Gastrocnemius medialis (tissue), 4 donors: ENCODE data around the gene CAMK4. TPM values are rescaled to one million over a fixed set of nuclear protein-coding genes. Genes with fewer than 3 reads are reported as not detected.

ENCODE experiments used
- ATAC-seq, 2 donors: fragments of 150-250 bp; one replicate each; pipeline ENCODE4 v1.9.1; 2016
- DNase-seq, 2 donors: peaks; one replicate each; pipeline ENCODE4 v3.0.0-alpha.2; 2019
- H3K27ac ChIP-seq, 4 donors: fragments of 200-600 bp; sonication (generic); 1 replicate in 1 of 4; 2 replicates in 3 of 4; pipeline ENCODE4 v1.5.1; 2016 to 2018; ENCODE audit warnings: mild to moderate bottlenecking in 2 of 4, moderate library complexity in 1 of 4
- H3K27me3 ChIP-seq, 3 donors: fragments of 200-600 bp; sonication (generic) in 2 of 3; 1 replicate in 1 of 3; 2 replicates in 2 of 3; pipeline versions ENCODE4 v1.5.1 to v1.6.0; 2016 to 2019; ENCODE audit warnings: mild to moderate bottlenecking in 1 of 3, moderate library complexity in 1 of 3
- H3K36me3 ChIP-seq, 2 donors: fragments of 200-600 bp; sonication (generic) in 1 of 2; one replicate each; pipeline ENCODE4 v1.5.1; 2017 to 2018
- H3K4me1 ChIP-seq, 2 donors: fragments of 200-600 bp; sonication (generic) in 1 of 2; one replicate each; pipeline ENCODE4 v1.5.1; 2016 to 2017; ENCODE audit warnings: mild to moderate bottlenecking in 2 of 2
- H3K4me3 ChIP-seq, 4 donors: fragments of 200-600 bp; sonication (generic) in 3 of 4; 1 replicate in 1 of 4; 2 replicates in 3 of 4; pipeline ENCODE4 v1.5.1; 2016 to 2019; ENCODE audit warnings: mild to moderate bottlenecking in 2 of 4
- H3K9me3 ChIP-seq, 3 donors: fragments of 200-600 bp; sonication (generic) in 2 of 3; 1 replicate in 1 of 3; 2 replicates in 2 of 3; pipeline ENCODE4 v1.5.1; 2016 to 2019
- CTCF ChIP-seq, 5 experiments: fragments of 450-650 bp in 3 of 5; fragments of 200-600 bp in 2 of 5; sonication (generic) in 2 of 5; IDR thresholded peaks in 4 of 5; conservative IDR thresholded peaks in 1 of 5; 1 replicate in 4 of 5; 2 replicates in 1 of 5; pipeline ENCODE4 v1.5.1; 2016 to 2019; ENCODE audit warnings: antibody characterized with exemption in 5 of 5, mild to moderate bottlenecking in 3 of 5, moderate library complexity in 3 of 5
- POLR2A ChIP-seq, 2 donors: fragments of 450-650 bp; IDR thresholded peaks; one replicate each; pipeline ENCODE4 v1.6.1; 2017; ENCODE audit warnings: antibody characterized with exemption in 2 of 2, mild to moderate bottlenecking in 2 of 2, moderate library complexity in 2 of 2
- in situ Hi-C, 4 donors: fragments of 200-750 bp; cut with MboI; loops; one replicate each; pipeline versions ENCODE4 v1.15.0 to v1.8.0; 2017; ENCODE audit warnings: low sequenced_read_pairs in 4 of 4
- intact Hi-C: fragments of 100-400 bp; cut with DNase I; formaldehyde crosslinking; loops from one replicate; pipeline ENCODE4 v1.15.1; 2023; ENCODE audit warnings: low total_unique reads
- total RNA-seq, 4 donors: library from RNA; depleted of rRNA; stranded (reverse); fragments of >200 nt; gene quantifications; one replicate each; pipeline versions ENCODE4 v1.1.0 to v1.2.3, GENCODE V29; 2016

The CAMK4 gene
- total RNA-seq, 4 donors from 2014 or later = 0.27 to 1.0 (median 0.72) TPM

GRCh38 chr5:111251921-111252320 lies 27.7 kb downstream of the CAMK4 start:
- ATAC-seq (no peak), DNase-seq (no peak)
- no peak for TF ChIP-seq POLR2A (IDR thresholded peaks at IDR 0.05)
- no peak for TF ChIP-seq CTCF (IDR thresholded peaks at IDR 0.05 in 4 of 5, conservative IDR thresholded peaks at IDR 0.05 in 1 of 5)
- H3K27ac ChIP-seq = no peak overlapping the region
- H3K9me3 ChIP-seq = no peaks in the 10 kb centered on the region
- no peak overlapping the region for H3K4me3 ChIP-seq
- no peaks in the 10 kb centered on the region for H3K27me3 ChIP-seq
- no peaks in the 10 kb centered on the region for H3K36me3 ChIP-seq
- intact Hi-C loops = no loop called here
- H3K4me1 ChIP-seq = no peaks in the 10 kb centered on the region
- in situ Hi-C loops = no loop called here

- H3K27ac ChIP-seq = no peak overlapping the region
- H3K4me1 ChIP-seq = no peaks in the 10 kb centered on the region
- intact Hi-C loops = no loop called here
- H3K27me3 ChIP-seq = no peaks in the 10 kb centered on the region
- TF ChIP-seq CTCF (IDR thresholded peaks at IDR 0.05 in 4 of 5, conservative IDR thresholded peaks at IDR 0.05 in 1 of 5) (no peak), POLR2A (IDR thresholded peaks at IDR 0.05) (no peak)
- no peaks in the 10 kb centered on the region for H3K36me3 ChIP-seq
- in situ Hi-C loops = no loop called here
- ATAC-seq = no peak
- no peak for DNase-seq
- no peak overlapping the region for H3K4me3 ChIP-seq
- H3K9me3 ChIP-seq = no peaks in the 10 kb centered on the region
Measured at GRCh38 chr5:111252799-111253545, 28.8 kb downstream of the CAMK4 start.

- intact Hi-C loops = no loop called here
Measured at GRCh38 chr5:111254613-111255012, 30.4 kb downstream of the CAMK4 start.

GRCh38 chr5:111255169-111255568 lies 31.0 kb downstream of the CAMK4 start:
- ATAC-seq = no peak
- TF ChIP-seq CTCF (IDR thresholded peaks at IDR 0.05 in 4 of 5, conservative IDR thresholded peaks at IDR 0.05 in 1 of 5) (no peak), POLR2A (IDR thresholded peaks at IDR 0.05) (no peak)
- in situ Hi-C loops = no loop called here

More at GRCh38 chr5:111254613-111255012, 30.4 kb downstream of the CAMK4 start:
- Histone ChIP-seq H3K27me3 (no peaks in the 10 kb centered on the region), H3K9me3 (no peaks in the 10 kb centered on the region), H3K4me1 (no peaks in the 10 kb centered on the region), H3K27ac (no peak overlapping the region), H3K36me3 (no peaks in the 10 kb centered on the region), H3K4me3 (no peak overlapping the region)
- TF ChIP-seq POLR2A (IDR thresholded peaks at IDR 0.05) = no peak
- TF ChIP-seq CTCF (IDR thresholded peaks at IDR 0.05 in 4 of 5, conservative IDR thresholded peaks at IDR 0.05 in 1 of 5) = no peak
- in situ Hi-C loops = no loop called here
- ATAC-seq = no peak
- DNase-seq = no peak

More at GRCh38 chr5:111255169-111255568, 31.0 kb downstream of the CAMK4 start:
- DNase-seq = no peak
- no peaks in the 10 kb centered on the region for H3K9me3 ChIP-seq
- H3K4me3 ChIP-seq = no peak overlapping the region
- H3K27me3 ChIP-seq = no peaks in the 10 kb centered on the region
- no peak overlapping the region for H3K27ac ChIP-seq
- intact Hi-C loops = no loop called here
- H3K4me1 ChIP-seq = no peaks in the 10 kb centered on the region
- H3K36me3 ChIP-seq = no peaks in the 10 kb centered on the region
